Measurements from ENCODE around the gene FAM135A. TPM values are rescaled to one million over a fixed set of nuclear protein-coding genes. Genes with fewer than 3 reads are reported as not detected.

Gene FAM135A
- total and polyA plus RNA-seq, 10 of the 15 experiments (the other 5 are each of a cell fraction or from before 2014, with no cell fraction given), result 3.9 to 24.5 (median 13.7) TPM

- TF ChIP-seq E4F1 (IDR thresholded peaks at IDR 0.05; ENCODE audit: borderline replicate concordance, partially characterized antibody) (no peak), JUNB (IDR thresholded peaks at IDR 0.05) (no peak), HSF1 (IDR thresholded peaks at IDR 0.05; ENCODE audit: low read depth, low read length) (no peak), BCL3 (IDR thresholded peaks at IDR 0.05; ENCODE audit: borderline replicate concordance, insufficient read depth, low read depth, low read length, poor library complexity, severe bottlenecking) (no peak), ESRRA (IDR thresholded peaks at IDR 0.05; ENCODE audit: low read length) (no peak), MTA3 (IDR thresholded peaks at IDR 0.05; ENCODE audit: borderline replicate concordance, low read length) (no peak)
- no peaks in the 10 kb centered on the region for H3K9me3 ChIP-seq (replicated peaks; ENCODE audit: control insufficient read depth, insufficient read depth, low read length)
- H3K4me1 ChIP-seq (ENCODE audit: control insufficient read depth, insufficient read depth, low read length), result no peaks in the 10 kb centered on the region
- ChIA-PET SMC1A (ENCODE audit: uncharacterized antibody, unreplicated experiment) (interaction anchor here (0.6 to 2.9 kb wide), 2 partner anchors 13 to 309 kb away, joined by 3 to 11 read pairs; no protein-coding TSS in a partner anchor), POLR2A (no interaction called here), CTCF (interaction anchor here (1.2 to 1.4 kb wide), 3 partner anchors 11 to 14 kb away, joined by 3 to 4 read pairs (median 3); no protein-coding TSS in a partner anchor), RAD21 (ENCODE audit: unreplicated experiment) (no interaction called here)
- H4K20me1 ChIP-seq (ENCODE audit: control insufficient read depth, insufficient read depth), result no peaks in the 10 kb centered on the region
- H3K36me3 ChIP-seq (ENCODE audit: control insufficient read depth in 2 of 2, insufficient read depth in 2 of 2, low read length in 1 of 2), result peaks cover 0 to 4% of the 10 kb centered on the region in 2 experiments
- H3K79me2 ChIP-seq (ENCODE audit: control insufficient read depth, insufficient read depth, low read length), result no peaks in the 10 kb centered on the region
- DNase-seq (ENCODE audit: low read depth, low spot score) (no peak), ATAC-seq (no peak), FAIRE-seq (no peak)
- H3K4me3 ChIP-seq, result no peak overlapping the region
- H2AFZ ChIP-seq (ENCODE audit: control insufficient read depth, low read depth, low read length), result no peak overlapping the region
- no peaks in the 10 kb centered on the region for H3K27me3 ChIP-seq (replicated peaks in 1 of 2; ENCODE audit: control insufficient read depth in 2 of 2, insufficient read depth in 2 of 2, low read length in 1 of 2)
- no TSS peak for BruUV-seq (replicated peaks)
- 100% methylated on average over 3 of the region's 3 CpGs for WGBS (ENCODE audit: insufficient coverage, insufficient replicate concordance, low lambda C conversion rate, missing lambda C conversion rate)
- H3K4me2 ChIP-seq (ENCODE audit: control insufficient read depth, insufficient read depth), result no peak overlapping the region
- H3K9ac ChIP-seq (ENCODE audit: control insufficient read depth, insufficient read depth, low read length), result no peak overlapping the region
- in situ Hi-C loops (cut with MboI), result no loop called here
- no peak overlapping the region for H3K27ac ChIP-seq (ENCODE audit: control insufficient read depth, insufficient read depth)
- intact Hi-C loops (cut with micrococcal nuclease; ENCODE audit: unreplicated experiment), result no loop called here
Observed at GRCh38 chr6:70474751-70475150, 61.4 kb downstream of the FAM135A start.

Data from GM12878 (cell line).